Skin of body (tissue), 2 donors: ENCODE data around the gene ALOXE3. TPM values are rescaled to one million over a fixed set of nuclear protein-coding genes. Genes with fewer than 3 reads are reported as not detected.
"Not testable (repeated sequence)": the region's sequence is repeated elsewhere in the genome, so short reads cannot be mapped to it uniquely, and the experiment has no call there.

Experiments
- DNase-seq: peaks from one replicate; lab custom pipeline; 2025; lab: John Stamatoyannopoulos, UW
- total RNA-seq: library from RNA; depleted of rRNA; stranded (reverse); fragments of >200 nt; gene quantifications from one replicate; pipeline ENCODE4 v1.2.3, GENCODE V29; 2014

ALOXE3 gene
- total RNA-seq, 1 donor from 2014 or later: 3.2 TPM

GRCh38 chr17:8096541-8096940, 21.8 kb downstream of the ALOXE3 start:
- DNase-seq: no peak

- no peak for DNase-seq
Observed at GRCh38 chr17:8095361-8095760, 23.0 kb downstream of the ALOXE3 start.

DNA sequence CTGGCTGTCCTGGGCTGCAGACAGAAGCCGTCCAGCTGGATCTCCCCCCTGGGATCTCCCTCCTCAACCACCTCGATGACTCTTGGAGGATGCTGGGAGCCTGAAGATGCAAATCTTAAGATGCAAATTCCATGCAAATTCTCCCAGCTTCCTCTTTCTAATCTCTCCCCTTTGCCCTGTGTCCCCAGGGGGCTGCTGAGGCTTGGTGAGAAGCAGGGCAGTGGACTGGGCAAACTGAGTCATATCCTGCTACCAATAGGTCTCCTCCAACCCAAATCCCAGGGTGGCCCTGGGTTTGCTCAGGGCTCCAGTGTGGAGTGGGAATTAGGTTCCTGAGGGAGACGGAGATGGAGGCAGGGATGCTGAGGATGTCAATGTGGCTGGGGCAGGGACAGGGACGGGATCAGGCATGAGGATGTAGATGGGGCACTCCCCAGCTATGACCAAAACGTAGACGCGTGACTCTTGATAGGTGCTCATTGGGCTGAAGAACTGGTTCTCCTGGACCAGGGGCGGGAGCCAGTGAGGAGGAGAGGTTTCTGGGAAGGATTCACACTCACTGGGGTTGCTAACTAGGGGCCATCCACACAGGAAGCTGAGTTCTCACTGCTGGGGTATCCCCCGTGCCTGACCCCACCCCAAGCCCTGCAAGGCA, 27.2 kb downstream of the ALOXE3 start:
- DNase-seq: no peak

GRCh38 chr17:8089728-8090127, 28.6 kb downstream of the ALOXE3 start:
- DNase-seq: no peak

GRCh38 chr17:8087952-8088230, 30.4 kb downstream of the ALOXE3 start:
- no peak for DNase-seq

- DNase-seq: no peak
Observed at GRCh38 chr17:8087075-8087951, 31.0 kb downstream of the ALOXE3 start, which contains the start of gene ALOX12B. Gene ALOX12B, minus strand, starts transcription at chr17:8087716. Its CDS starts 274 bp downstream, at chr17:8087442.

- no peak for DNase-seq
Observed at GRCh38 chr17:8084250-8084649, 34.1 kb downstream of the ALOXE3 start.

- DNase-seq: no peak
Observed at GRCh38 chr17:8082292-8082691, 36.0 kb downstream of the ALOXE3 start.

DNA sequence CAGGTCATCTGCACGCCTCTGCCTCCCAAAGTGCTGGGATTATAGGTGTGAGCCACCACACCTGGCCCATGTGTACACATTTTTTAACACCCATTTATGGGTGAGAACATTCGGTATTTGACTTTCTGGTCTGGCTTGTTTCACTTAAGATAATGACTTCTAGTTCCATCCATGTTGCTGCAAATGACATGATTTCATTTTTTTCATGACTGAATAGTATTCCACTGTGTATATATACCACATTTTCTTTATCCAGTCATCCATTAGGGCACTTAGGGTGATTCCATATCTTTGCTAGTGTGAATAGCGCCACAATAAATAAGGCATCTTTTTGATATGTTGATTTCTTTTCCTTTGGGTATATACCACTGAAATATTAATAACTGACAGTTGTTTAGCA, 36.4 kb downstream of the ALOXE3 start:
- DNase-seq: no peak

DNA sequence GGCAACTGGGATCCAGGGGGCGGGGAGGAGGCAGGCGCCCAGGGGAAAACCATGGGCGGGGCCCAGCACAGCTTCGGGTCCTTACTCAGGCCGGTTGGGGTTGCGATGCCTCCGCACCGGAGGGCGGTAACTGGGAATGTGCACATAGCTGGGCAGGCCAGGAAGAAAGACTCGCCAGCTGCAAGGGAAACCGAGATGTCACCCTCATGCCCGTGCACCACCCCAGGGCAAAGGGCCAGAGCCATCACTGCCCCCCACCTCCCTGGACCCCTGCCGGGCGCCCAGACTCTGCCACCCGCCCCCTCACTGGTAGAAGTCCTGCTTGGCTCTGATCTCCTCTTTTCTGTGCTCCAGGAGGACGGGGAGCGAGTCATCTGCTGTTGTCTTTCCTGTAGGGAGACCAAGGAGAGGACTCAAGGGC, 37.5 kb downstream of the ALOXE3 start:
- no peak for DNase-seq

- DNase-seq: no peak
Observed at GRCh38 chr17:8080208-8080798, 38.0 kb downstream of the ALOXE3 start.

DNA sequence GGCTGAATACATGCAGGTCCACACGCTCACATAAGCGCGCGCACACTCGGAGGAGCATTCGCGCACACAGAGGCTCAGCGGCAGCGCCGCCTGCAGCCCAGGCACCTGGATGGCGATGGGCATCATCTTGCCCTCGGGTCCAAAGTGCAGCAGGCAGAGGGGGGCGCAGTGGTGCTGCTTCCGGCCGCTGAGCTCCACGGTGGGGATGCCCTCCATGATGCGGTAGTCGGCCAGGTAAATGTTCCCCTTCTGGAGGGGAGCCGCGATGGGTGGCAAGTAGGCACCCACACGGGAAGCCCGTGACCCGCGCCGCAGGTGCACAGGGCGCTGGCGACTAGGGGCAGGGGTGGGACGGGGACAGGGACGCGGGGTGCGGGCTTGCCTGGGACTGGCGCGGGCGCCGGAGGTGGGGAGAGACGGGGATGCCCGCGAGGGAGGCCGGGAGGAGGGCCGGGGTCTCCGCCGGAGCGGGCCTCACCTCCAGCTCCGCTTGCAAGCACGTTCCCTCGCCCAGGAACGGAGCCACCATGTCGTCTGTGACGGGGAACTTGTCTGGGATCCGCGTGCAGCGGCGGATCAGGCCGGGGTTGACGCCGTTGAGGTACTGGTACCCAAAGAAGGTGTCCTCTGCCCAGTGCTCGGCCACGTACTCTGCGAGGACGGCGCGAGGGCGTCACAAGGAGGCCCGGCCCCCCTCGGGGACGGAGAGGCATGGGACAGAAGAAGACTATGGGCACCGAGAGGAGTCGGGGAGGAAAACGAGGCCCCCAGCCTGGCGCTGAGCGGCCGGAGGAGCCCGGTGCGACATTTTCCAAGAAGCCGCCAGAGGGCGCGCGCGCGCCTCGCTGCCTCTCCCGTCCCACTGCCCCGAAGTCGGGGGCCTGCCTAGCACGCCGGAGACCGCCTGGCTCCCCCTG, 38.8 kb downstream of the ALOXE3 start:
- DNase-seq: no peak

DNA sequence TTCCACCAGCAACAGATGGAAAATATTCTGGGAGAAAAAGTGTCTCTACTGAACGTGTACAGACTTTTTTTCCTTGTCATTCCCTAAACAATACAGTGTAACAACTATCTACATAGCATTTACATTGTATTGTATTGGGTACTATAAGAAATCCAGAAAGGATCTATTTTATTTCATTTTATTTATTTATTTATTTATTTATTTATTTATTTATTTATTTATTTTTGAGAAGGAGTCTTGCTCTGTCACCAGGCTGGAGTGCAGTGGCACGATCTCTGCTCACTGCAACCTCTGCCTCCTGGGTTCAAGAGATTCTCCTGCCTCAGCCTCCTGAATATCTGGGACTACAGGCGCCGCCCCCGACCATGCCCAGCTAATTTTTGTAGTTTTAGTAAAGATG, 40.4 kb downstream of the ALOXE3 start:
- DNase-seq: not testable (repeated sequence)

- no peak for DNase-seq
Observed at GRCh38 chr17:8076502-8077266, 41.6 kb downstream of the ALOXE3 start.

- DNase-seq: no peak
Observed at GRCh38 chr17:8075574-8076342, 42.6 kb downstream of the ALOXE3 start.

DNA sequence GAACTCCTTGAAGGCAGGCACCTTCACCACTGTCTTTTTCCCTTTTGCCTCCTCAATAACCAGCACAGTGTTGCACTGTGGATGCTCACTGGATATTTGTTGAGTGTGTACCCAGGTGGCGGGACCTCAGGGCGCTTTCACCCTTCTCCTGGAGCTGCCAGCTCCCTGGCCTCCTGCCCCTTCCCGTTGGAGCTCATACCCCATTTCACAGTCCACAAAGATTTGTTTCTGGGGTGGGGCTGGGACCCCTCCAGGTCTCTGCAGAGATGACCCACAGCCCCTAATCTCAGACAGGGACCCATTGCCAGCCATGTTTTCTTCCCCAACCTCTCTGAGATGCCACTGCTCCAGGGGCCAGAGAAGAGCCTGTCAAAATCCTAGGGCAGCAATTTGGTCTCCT, 43.2 kb downstream of the ALOXE3 start:
- no peak for DNase-seq

DNA sequence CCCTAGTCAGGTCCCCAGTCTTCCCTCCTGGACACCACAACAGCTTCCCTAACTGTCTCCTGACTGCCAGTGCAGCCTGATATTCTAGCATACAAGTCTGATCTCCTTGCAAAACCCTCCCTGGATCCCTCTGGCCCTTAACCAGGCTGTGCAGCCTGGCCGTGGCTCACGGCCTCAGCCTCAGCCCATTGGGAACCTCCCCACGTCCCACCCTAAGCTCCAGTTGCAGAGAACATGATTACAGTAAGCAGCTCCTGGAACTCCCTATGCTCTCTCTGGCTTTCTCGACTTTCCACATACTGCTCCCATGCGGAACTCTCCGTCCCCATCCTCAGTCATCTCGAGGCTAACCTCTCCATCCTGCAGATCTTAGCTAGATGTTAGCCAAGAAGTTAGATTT, 43.8 kb downstream of the ALOXE3 start:
- no peak for DNase-seq

GRCh38 chr17:8073627-8074484, 44.5 kb downstream of the ALOXE3 start:
- no peak for DNase-seq
